Keratinocyte (primary cell): ENCODE results near the gene SEL1L.

Source experiments
- CTCF ChIP-seq, 3 experiments: IDR thresholded peaks in 1 of 3; conservative IDR thresholded peaks in 1 of 3; optimal IDR thresholded peaks in 1 of 3; 2 replicates in 2 of 3; 3 replicates in 1 of 3; pipeline versions ENCODE3 to v1.5.1; 2011; ENCODE audit warnings: low read length in 3 of 3, mild to moderate bottlenecking in 3 of 3, moderate library complexity in 2 of 3, control low read depth in 1 of 3, inconsistent platforms in 1 of 3; ENCODE audit not compliant: insufficient read depth in 2 of 3; ENCODE audit errors: extremely low read depth in 1 of 3
- EZH2 ChIP-seq: IDR thresholded peaks from one replicate; pipeline ENCODE4 v1.6.1; 2012; ENCODE audit warnings: inconsistent platforms, mild to moderate bottlenecking, low read length, moderate library complexity

DNA sequence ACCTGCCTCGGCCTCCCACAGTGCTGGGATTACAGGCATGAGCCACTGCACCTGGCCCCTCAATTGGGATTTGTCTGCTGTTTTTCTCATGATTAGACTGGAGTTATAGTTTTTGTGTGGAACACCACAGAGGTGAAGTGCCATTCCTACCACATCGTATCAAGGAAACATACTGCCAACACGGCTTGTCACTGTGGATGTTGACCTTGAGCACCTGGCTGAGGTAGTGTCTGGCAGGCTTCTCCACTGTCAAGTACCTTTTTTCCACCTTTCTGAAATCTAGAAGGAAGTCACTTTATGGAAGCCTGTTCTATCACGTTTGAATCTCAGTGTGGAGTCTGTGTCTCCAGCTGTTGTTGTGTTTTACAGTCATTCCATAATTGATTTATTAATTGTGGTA, 21.4 kb upstream of the SEL1L start:
- TF ChIP-seq CTCF (optimal IDR thresholded peaks at IDR 0.05 in 1 of 3, IDR thresholded peaks at IDR 0.05 in 1 of 3, conservative IDR thresholded peaks at IDR 0.05 in 1 of 3; ENCODE audit: extremely low read depth in 1 of 3, insufficient read depth in 2 of 3, low read length in 3 of 3): no peak
- no peak for TF ChIP-seq EZH2
